Kidney (tissue), 14 donors: ENCODE measurements around the gene SLC9A6. TPM values are rescaled to one million over a fixed set of nuclear protein-coding genes. Genes with fewer than 3 reads are reported as not detected.
"Not testable (repeated sequence)": the region's sequence is repeated elsewhere in the genome, so short reads cannot be mapped to it uniquely, and the experiment has no call there.

Experiments
- DNase-seq, 5 donors: peaks; one replicate each; pipeline ENCODE4 v3.0.0-alpha.2; 2013 to 2020
- FAIRE-seq: peaks from 2 replicates; lab custom pipeline; 2012; peaks lifted over from hg19 to GRCh38; lab: Jason Lieb, UNC
- H3K27ac ChIP-seq, 2 donors: one replicate each; pipeline ENCODE4 v1.7.0; 2013; ENCODE audit warnings: low read depth in 2 of 2, low read length in 2 of 2, inconsistent platforms in 1 of 2
- H3K27me3 ChIP-seq: one replicate; pipeline ENCODE4 v1.7.1; 2013; ENCODE audit warnings: low read length, inconsistent platforms; ENCODE audit not compliant: control insufficient read depth, insufficient read depth
- H3K36me3 ChIP-seq, 3 donors: one replicate each; pipeline versions ENCODE4 v1.7.0 to v1.7.1; 2013; ENCODE audit warnings: low read length in 3 of 3, control low read depth in 1 of 3, inconsistent platforms in 1 of 3; ENCODE audit not compliant: insufficient read depth in 3 of 3, control insufficient read depth in 2 of 3
- H3K4me1 ChIP-seq, 3 donors: one replicate each; pipeline versions ENCODE4 v1.7.0 to v1.7.1; 2013; ENCODE audit warnings: low read length in 3 of 3, inconsistent platforms in 1 of 3, low read depth in 1 of 3; ENCODE audit not compliant: control insufficient read depth in 2 of 3, insufficient read depth in 2 of 3
- H3K4me3 ChIP-seq, 3 donors: one replicate each; pipeline versions ENCODE4 v1.7.0 to v1.8.1; 2013; ENCODE audit warnings: low read length in 3 of 3, control low read depth in 1 of 3, inconsistent platforms in 1 of 3
- H3K9ac ChIP-seq, 3 donors: one replicate each; pipeline versions ENCODE4 v1.7.0 to v1.7.1; 2013; ENCODE audit warnings: low read length in 3 of 3, control low read depth in 1 of 3, inconsistent platforms in 1 of 3
- H3K9me3 ChIP-seq, 3 donors: one replicate each; pipeline versions ENCODE4 v1.7.0 to v1.7.1; 2013; ENCODE audit warnings: low read length in 3 of 3, control low read depth in 1 of 3, inconsistent platforms in 1 of 3; ENCODE audit not compliant: control insufficient read depth in 2 of 3, insufficient read depth in 1 of 3
- intact Hi-C: fragments of 100-400 bp; cut with DNase I; formaldehyde crosslinking; loops from one replicate; pipeline ENCODE4 v1.11.1; 2022
- polyA plus RNA-seq: library from polyadenylated mRNA; stranded (reverse); fragments of 350-450 nt; fragmentation: Illumina TruSeq; extraction: RNeasy Lipid Tissue Mini Kit (QIAGEN cat#74804); gene quantifications from one replicate; pipeline ENCODE4 v1.2.3, GENCODE V29; 2014; ENCODE audit warnings: low read depth, low replicate concordance; ENCODE audit not compliant: insufficient read depth
- total RNA-seq: library from RNA; stranded (reverse); fragmentation: NEBNext Ultra II Directional; extraction: Animal tissue kit (Norgen Biotek cat#: 25700); gene quantifications from one replicate; pipeline ENCODE4 v1.2.1, GENCODE V29; 2021
- TF ChIP-seq, protein P1 (sequence below): IDR thresholded peaks from 3 replicates; pipeline ENCODE4 v1.5.1; 2012; ENCODE audit warnings: mild to moderate bottlenecking, moderate library complexity, borderline replicate concordance; ENCODE audit not compliant: insufficient read depth; ENCODE audit errors: extremely low read depth
- donor health status: control.
- donor health status: control.
- donor health status: control.
- donor health status: control.
- donor health status: control.
- donor health status: DM: yes; HTN: yes; CAD: no.
- donor health status: Normal renal cell carcinoma (clear cell type).

SLC9A6 gene
- total and polyA plus RNA-seq, 2 donors from 2014 or later, result 7.2 to 14.1 TPM

DNA sequence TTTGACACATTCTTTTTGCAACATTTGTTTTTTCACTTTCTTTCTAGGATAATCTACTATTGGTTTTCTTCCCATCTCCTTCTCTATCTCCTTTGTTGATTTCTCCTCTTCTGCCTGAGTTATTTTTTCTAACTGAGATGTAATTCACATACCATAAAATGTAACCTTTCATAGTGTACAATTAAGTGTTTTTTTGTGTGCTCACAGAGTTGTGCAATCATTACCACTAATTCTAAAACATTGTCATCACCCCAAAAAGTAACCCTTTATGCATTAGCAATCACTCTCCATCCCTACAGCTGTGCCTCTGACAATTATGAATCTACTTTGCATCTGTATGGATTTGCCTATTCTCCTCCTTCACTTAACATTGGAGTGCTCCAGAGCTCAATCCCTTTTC, 95.5 kb downstream of the SLC9A6 start:
- Histone ChIP-seq H3K27ac (no peak overlapping the region), H3K4me1 (no peaks in the 10 kb centered on the region), H3K9ac (no peak overlapping the region), H3K9me3 (no peaks in the 10 kb centered on the region), H3K27me3 (peaks cover 2% of the 10 kb centered on the region), H3K36me3 (no peaks in the 10 kb centered on the region), H3K4me3 (no peak overlapping the region)
- intact Hi-C loops, result no loop called here
- DNase-seq, result no peak
- TF ChIP-seq, protein P1, sequence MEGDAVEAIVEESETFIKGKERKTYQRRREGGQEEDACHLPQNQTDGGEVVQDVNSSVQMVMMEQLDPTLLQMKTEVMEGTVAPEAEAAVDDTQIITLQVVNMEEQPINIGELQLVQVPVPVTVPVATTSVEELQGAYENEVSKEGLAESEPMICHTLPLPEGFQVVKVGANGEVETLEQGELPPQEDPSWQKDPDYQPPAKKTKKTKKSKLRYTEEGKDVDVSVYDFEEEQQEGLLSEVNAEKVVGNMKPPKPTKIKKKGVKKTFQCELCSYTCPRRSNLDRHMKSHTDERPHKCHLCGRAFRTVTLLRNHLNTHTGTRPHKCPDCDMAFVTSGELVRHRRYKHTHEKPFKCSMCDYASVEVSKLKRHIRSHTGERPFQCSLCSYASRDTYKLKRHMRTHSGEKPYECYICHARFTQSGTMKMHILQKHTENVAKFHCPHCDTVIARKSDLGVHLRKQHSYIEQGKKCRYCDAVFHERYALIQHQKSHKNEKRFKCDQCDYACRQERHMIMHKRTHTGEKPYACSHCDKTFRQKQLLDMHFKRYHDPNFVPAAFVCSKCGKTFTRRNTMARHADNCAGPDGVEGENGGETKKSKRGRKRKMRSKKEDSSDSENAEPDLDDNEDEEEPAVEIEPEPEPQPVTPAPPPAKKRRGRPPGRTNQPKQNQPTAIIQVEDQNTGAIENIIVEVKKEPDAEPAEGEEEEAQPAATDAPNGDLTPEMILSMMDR, result no peak
- no peak for FAIRE-seq

DNA sequence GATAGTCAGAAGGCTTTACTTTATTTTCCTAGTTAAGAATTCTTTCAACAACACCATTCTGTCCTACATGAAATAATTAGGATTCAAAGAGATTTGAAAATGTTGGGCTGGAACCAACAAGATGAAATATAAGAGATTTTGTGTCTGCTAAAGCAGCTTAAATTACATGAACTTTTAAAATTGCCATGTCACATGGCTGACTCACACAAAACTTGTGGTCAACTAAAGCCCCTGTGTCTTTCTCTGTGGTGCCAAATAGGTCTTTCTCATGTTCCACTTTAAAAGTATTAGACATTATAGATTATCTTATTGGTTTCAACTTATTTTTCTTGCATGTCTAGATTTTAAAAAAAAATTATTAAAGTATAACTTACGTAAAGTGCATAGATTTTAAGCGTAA, 101.3 kb downstream of the SLC9A6 start:
- intact Hi-C loops, result no loop called here
- FAIRE-seq (no peak), DNase-seq (no peak)
- no peak overlapping the region for H3K27ac ChIP-seq
- TF ChIP-seq, protein P1, result no peak
- no peaks in the 10 kb centered on the region for H3K4me1 ChIP-seq
- H3K4me3 ChIP-seq, result no peak overlapping the region
- H3K36me3 ChIP-seq, result no peaks in the 10 kb centered on the region
- no peak overlapping the region for H3K9ac ChIP-seq
- no peaks in the 10 kb centered on the region for H3K27me3 ChIP-seq
- no peaks in the 10 kb centered on the region for H3K9me3 ChIP-seq

DNA sequence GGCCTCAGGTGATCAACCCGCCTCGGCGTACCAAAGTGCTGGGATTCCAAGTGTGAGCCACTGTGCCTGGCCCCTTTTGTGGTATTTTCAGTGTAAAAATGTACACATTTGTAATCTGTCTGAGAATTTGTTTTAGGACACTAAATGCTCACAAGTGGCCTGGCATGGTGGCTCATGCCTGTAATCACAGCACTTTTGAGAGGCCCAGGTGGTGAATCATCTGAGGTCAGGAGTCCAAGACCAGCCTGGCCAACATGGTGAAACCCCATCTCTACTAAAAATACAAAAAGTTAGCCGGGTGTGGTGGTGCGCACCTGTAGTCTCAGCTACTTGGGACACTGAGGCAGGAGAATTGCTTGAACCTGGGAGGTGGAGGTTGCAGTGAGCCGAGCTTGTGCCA, 106.7 kb downstream of the SLC9A6 start:
- H3K27me3 ChIP-seq, H3K9me3 ChIP-seq, intact Hi-C loops, FAIRE-seq, H3K4me1 ChIP-seq, H3K27ac ChIP-seq, DNase-seq, H3K9ac ChIP-seq, H3K4me3 ChIP-seq, H3K36me3 ChIP-seq: not testable (repeated sequence)

DNA sequence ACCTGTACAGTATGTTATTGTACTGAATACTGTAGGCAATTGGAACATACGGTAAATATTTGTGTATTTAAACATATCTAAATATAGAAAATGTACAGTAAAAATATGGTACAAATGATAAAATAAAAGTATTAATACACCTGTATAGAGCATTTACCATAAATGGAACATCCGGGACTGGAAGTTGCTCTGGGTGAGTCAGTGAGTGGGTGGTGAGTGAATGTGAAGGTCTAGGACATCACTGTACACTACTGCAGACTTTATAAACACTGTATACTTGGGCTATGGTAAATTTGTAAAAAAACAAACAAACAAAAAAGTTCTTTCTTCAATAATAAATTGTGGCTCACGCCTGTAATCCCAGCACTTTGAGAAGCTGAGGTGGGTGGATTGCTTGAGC, 109.7 kb downstream of the SLC9A6 start:
- intact Hi-C loops, result no loop called here
- Histone ChIP-seq H3K9ac (no peak overlapping the region), H3K9me3 (no peaks in the 10 kb centered on the region), H3K27ac (no peak overlapping the region), H3K4me3 (no peak overlapping the region), H3K27me3 (no peaks in the 10 kb centered on the region), H3K4me1 (no peaks in the 10 kb centered on the region), H3K36me3 (no peaks in the 10 kb centered on the region)
- DNase-seq (no peak), FAIRE-seq (no peak)
- TF ChIP-seq, protein P1, result no peak

Other genes starting within 250 kb of the SLC9A6 start
- gene CT45A3, start 217.2 kb upstream of the SLC9A6 start, total RNA-seq, result not detected
- not detected for gene CT45A3, start 217.2 kb upstream of the SLC9A6 start, polyA plus RNA-seq
- not detected for gene CT45A5, start 199.9 kb upstream of the SLC9A6 start, total RNA-seq
- not detected for gene CT45A5, start 199.9 kb upstream of the SLC9A6 start, polyA plus RNA-seq
- gene CT45A6, start 182.6 kb upstream of the SLC9A6 start, total RNA-seq, result not detected
- gene CT45A6, start 182.6 kb upstream of the SLC9A6 start, polyA plus RNA-seq, result not detected
- not detected for gene CT45A2, start 165.4 kb upstream of the SLC9A6 start, total RNA-seq
- not detected for gene CT45A2, start 165.4 kb upstream of the SLC9A6 start, polyA plus RNA-seq
- not detected for gene CT45A7, start 148.2 kb upstream of the SLC9A6 start, total RNA-seq
- not detected for gene CT45A7, start 148.2 kb upstream of the SLC9A6 start, polyA plus RNA-seq
- not detected for gene CT45A8, start 130.9 kb upstream of the SLC9A6 start, total RNA-seq
- not detected for gene CT45A8, start 130.9 kb upstream of the SLC9A6 start, polyA plus RNA-seq
- gene CT45A9, start 113.6 kb upstream of the SLC9A6 start, total RNA-seq, result not detected
- gene CT45A9, start 113.6 kb upstream of the SLC9A6 start, polyA plus RNA-seq, result not detected
- gene CT45A10, start 92.0 kb upstream of the SLC9A6 start, total RNA-seq, result not detected
- not detected for gene CT45A10, start 92.0 kb upstream of the SLC9A6 start, polyA plus RNA-seq
- gene SAGE1, start 91.7 kb upstream of the SLC9A6 start, total RNA-seq, result not detected
- not detected for gene SAGE1, start 91.7 kb upstream of the SLC9A6 start, polyA plus RNA-seq
- gene MMGT1, start 11.4 kb upstream of the SLC9A6 start, total RNA-seq, result 30.9 TPM
- gene MMGT1, start 11.4 kb upstream of the SLC9A6 start, polyA plus RNA-seq, result 15.3 TPM
- gene FHL1, start 162.1 kb downstream of the SLC9A6 start, total RNA-seq, result 168 TPM
- 44.0 TPM for gene FHL1, start 162.1 kb downstream of the SLC9A6 start, polyA plus RNA-seq